ENCODE measurements around the gene ARID2. TPM values are rescaled to one million over a fixed set of nuclear protein-coding genes. Genes with fewer than 3 reads are reported as not detected.

The ARID2 gene
- total RNA-seq, 6 experiments from 2014 or later, result 6.2 to 11.8 (median 9.1) TPM

DNA sequence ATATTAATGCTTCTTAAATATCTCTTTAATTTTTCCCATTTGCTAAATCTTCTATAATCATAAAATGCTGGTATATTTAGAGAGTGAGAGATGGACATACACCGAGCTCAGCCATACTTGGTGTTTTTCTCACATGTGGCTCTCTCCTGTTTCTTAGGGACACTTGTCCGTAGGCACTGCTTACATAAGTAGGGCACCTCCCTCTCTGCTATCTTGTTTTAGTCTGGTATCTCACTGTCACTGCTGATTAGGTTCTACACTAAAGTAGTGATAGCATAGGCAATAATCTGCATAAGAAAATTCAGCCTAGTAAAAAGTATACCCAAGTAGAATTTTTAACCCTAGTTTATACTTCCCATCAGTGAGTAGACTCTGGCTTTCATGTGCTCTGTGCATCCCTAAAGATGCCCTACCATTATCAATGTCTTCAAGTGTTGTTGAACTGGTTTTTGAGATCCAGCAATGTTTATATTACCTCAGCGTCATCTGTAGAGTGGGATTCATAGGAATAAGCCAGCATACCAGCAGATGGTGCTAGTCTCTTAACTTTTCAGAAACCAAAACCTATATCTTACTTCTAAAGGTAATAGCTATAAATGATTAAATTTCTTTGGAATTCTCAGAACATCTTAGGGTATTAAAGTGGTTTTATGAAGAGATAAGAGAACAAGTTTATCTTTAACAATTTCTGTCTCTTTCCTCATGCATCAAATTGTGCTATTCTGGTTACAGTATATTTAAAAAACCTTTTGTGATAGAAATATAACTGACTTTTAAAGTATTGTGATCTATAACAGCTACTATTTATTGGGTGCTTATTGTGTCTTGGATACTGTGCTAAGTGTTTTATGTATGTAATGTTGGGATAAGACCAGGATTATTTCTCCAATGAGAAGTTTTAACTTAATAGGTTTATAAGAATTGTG is 32.9 kb downstream of the ARID2 start:
- intact Hi-C loops (cut with DNase I), result no loop called here
- TF ChIP-seq POLR2A (IDR thresholded peaks at IDR 0.05), result no peak
- peak; percentile 35 to 67 (median 58) for TF ChIP-seq CTCF (IDR thresholded peaks at IDR 0.05)

GRCh38 chr12:45763381-45763780 is 33.9 kb downstream of the ARID2 start:
- Histone ChIP-seq H3K4me3 (no peak overlapping the region), H3K36me3 (no peaks in the 10 kb centered on the region), H3K27ac (no peak overlapping the region), H3K4me1 (no peaks in the 10 kb centered on the region), H3K27me3 (no peaks in the 10 kb centered on the region), H3K9me3 (no peaks in the 10 kb centered on the region)
- intact Hi-C loops (cut with DNase I), result no loop called here
- ATAC-seq (no peak), DNase-seq (no peak)
- 91% methylated on average over 4 of the region's 4 CpGs for WGBS (ENCODE audit: insufficient coverage, low coverage, low lambda C conversion rate, missing lambda C conversion rate)
- no peak for TF ChIP-seq POLR2A (IDR thresholded peaks at IDR 0.05)

More for the DNA sequence above, 32.9 kb downstream of the ARID2 start:
- DNase-seq (no peak), ATAC-seq (peak; percentile 68 to 85 (median 72))
- H3K9me3 ChIP-seq, result no peaks in the 10 kb centered on the region
- no peak overlapping the region for H3K4me3 ChIP-seq
- no peaks in the 10 kb centered on the region for H3K36me3 ChIP-seq
- H3K27ac ChIP-seq, result no peak overlapping the region
- no peaks in the 10 kb centered on the region for H3K4me1 ChIP-seq
- WGBS (ENCODE audit: insufficient coverage, low coverage, low lambda C conversion rate, missing lambda C conversion rate), result 52% methylated on average over 3 of the region's 3 CpGs
- H3K27me3 ChIP-seq, result no peaks in the 10 kb centered on the region

GRCh38 chr12:45768194-45768593 is 38.7 kb downstream of the ARID2 start:
- intact Hi-C loops (cut with DNase I), result no loop called here
- ATAC-seq, result no peak

GRCh38 chr12:45773747-45774146 is 44.2 kb downstream of the ARID2 start:
- Histone ChIP-seq H3K36me3 (no peaks in the 10 kb centered on the region), H3K9me3 (no peaks in the 10 kb centered on the region), H3K27ac (no peak overlapping the region), H3K4me3 (no peak overlapping the region), H3K4me1 (peaks cover 0 to 11% (median 4%) of the 10 kb centered on the region in 4 donors), H3K27me3 (no peaks in the 10 kb centered on the region)
- TF ChIP-seq POLR2A (IDR thresholded peaks at IDR 0.05) (no peak), CTCF (IDR thresholded peaks at IDR 0.05) (no peak)
- WGBS (ENCODE audit: insufficient coverage, low coverage, low lambda C conversion rate, missing lambda C conversion rate), result 88% methylated on average over 1 of the region's 1 CpG
- ATAC-seq (no peak), DNase-seq (no peak)
- intact Hi-C loops (cut with DNase I), result no loop called here

More at GRCh38 chr12:45768194-45768593, 38.7 kb downstream of the ARID2 start:
- H3K27me3 ChIP-seq, result no peaks in the 10 kb centered on the region
- no peak overlapping the region for H3K4me3 ChIP-seq
- no peak for TF ChIP-seq CTCF (IDR thresholded peaks at IDR 0.05)
- no peak for TF ChIP-seq POLR2A (IDR thresholded peaks at IDR 0.05)
- no peaks in the 10 kb centered on the region for H3K9me3 ChIP-seq
- H3K36me3 ChIP-seq, result no peaks in the 10 kb centered on the region
- H3K27ac ChIP-seq, result no peak overlapping the region
- H3K4me1 ChIP-seq, result peaks cover 0 to 7% (median under 1%) of the 10 kb centered on the region in 4 donors
- no peak for DNase-seq
- 100% methylated on average over 1 of the region's 1 CpG for WGBS (ENCODE audit: insufficient coverage, low coverage, low lambda C conversion rate, missing lambda C conversion rate)

DNA sequence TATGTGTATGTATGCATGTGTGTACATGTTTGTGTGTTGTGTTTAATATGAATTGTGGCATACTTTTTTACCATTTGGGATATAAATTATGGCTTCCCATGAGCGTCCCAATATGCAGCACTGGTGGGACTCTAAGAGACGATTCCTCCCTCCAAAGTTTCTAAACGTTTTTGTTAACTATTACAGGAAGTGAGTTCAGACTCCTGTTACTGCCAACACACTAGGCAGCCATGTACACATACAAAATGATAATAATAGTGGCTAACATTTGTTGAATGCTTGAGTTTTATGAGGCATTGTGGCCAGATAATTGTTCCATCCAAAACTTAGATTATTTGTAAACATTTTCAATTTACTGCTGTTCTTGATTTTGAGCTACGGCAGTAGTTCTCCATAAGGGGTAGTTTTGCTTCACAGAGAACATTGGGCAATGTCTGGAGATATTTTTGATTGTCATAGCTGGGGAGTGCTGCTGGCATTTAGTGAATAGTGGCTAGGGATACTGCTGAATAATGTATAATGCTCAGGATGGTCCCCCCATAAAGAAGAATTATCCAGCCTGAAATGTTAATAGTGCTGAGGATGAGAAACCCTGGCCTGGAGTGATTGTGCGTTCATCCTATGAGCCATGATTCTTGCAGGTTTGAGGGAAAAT is 45.1 kb downstream of the ARID2 start:
- Histone ChIP-seq H3K4me3 (no peak overlapping the region), H3K27me3 (no peaks in the 10 kb centered on the region), H3K4me1 (peaks cover 0 to 11% (median 4%) of the 10 kb centered on the region in 4 donors), H3K36me3 (no peaks in the 10 kb centered on the region), H3K9me3 (no peaks in the 10 kb centered on the region), H3K27ac (no peak overlapping the region)
- WGBS (ENCODE audit: insufficient coverage, low coverage, low lambda C conversion rate, missing lambda C conversion rate), result 64% methylated on average over 5 of the region's 5 CpGs
- ATAC-seq, result no peak
- TF ChIP-seq POLR2A (IDR thresholded peaks at IDR 0.05) (no peak), CTCF (IDR thresholded peaks at IDR 0.05) (no peak)
- intact Hi-C loops (cut with DNase I), result no loop called here
- DNase-seq, result no peak

Data from right lobe of liver (tissue), 6 donors.